CD4-positive, alpha-beta T cell treated with Interleukin-1 beta for 1 hour (primary cell): Measurements from ENCODE around the gene SEMA4G.

Source experiments
- DNase-seq, 2 donors: peaks; one replicate each; pipeline ENCODE4 v3.0.0-alpha.2; 2020 to 2022

Gene SEMA4G

DNA sequence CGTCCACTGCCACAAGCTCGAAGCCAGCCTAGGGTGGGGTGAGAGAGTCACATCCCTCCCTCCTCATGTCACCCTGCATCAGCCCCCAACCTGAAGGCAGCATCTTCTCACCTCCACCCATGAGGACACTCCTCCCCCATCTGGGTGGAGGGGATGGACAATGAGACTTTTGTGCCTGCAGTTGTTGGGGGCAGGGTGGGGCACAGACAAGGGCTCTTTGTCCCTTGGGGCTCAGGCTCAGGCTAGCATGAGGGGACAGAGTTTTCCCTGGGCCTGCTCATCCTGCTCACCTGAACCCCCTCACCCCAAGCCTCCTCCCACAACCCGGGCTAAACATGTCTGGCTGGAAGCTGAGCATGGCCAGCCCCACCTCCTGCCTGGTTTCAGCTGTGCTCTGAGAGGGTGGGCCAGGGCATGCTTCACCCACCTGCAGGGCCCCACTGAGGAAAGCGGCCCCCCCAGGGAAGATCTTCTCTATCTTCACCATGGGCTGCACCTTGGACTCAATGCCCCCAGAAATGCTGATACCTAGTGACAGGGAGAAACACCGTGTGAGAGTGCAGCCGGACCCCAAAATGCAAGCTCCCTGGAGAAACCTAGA, 39.6 kb downstream of the SEMA4G start:
- DNase-seq: no peak

- no peak for DNase-seq
Measured at GRCh38 chr10:101010329-101010728, 41.0 kb downstream of the SEMA4G start.

- DNase-seq: no peak
Measured at GRCh38 chr10:101011517-101012423, 42.5 kb downstream of the SEMA4G start.

DNA sequence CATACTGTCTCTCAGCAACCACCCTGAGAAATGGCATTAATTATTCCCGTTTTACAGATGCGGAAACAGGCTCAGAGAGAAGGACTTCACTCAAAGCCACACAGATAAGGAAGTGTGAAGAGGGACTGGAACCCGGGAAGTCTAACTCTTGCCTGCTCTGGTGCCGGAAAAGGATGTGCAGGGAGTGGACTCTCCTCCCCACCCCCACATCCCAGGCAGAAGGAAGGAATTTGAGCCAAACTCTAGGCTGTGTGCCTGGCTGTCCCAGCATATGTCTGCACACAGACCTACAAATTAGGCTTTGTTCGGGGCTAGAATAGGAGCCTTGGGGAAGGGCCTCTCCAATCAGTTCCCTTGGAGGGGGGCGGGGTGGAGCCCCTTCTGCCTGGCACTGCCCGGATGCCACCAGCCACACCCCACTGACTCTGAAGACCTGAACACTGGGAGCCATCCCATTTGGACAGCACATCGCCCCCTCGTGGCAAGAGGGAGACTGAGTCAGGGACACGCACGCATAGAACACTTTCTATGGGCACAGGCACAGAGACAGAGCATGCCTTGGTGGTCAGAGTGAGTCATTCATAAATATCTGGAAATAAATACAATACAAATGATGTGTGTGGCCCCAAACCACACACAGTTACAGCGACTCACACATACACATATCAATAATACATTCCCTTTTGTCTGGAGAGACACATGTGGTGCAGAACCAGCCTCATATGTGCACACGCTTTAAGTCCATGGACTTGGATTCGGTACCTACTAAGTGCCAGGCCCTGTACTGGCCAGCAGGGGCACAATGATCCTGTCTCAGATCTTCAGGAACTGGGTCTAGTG, 43.4 kb downstream of the SEMA4G start:
- DNase-seq: peak; percentile 81 to 83

DNA sequence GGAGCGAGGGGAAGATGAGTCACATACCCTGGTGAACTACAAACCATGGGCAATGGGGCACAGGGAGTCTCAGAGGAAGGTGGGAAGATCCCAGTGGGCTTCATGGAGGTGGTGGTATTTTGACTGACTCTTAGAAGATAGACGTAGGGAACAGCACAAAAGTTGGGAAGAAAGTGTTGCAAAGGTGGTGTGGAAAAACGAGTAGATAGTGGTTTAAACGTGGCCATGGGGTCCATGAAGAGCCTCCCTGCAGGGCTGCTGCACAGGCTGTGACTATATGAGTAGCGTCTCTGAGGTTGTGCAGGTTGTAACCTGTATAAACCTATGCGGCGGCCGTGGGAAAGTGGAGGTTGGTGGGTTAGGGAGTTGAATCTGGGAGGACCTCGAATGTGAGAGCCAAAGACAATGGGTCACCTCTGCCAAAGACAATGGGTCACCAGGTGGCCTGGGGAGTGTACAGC, 44.1 kb downstream of the SEMA4G start:
- no peak for DNase-seq

GRCh38 chr10:101014230-101014884, 45.1 kb downstream of the SEMA4G start:
- DNase-seq: peak; percentile 72 to 77

- no peak for DNase-seq
Measured at GRCh38 chr10:101014966-101015581, 45.8 kb downstream of the SEMA4G start.

GRCh38 chr10:101015582-101015973, 46.3 kb downstream of the SEMA4G start:
- DNase-seq: no peak

GRCh38 chr10:101016814-101017213, 47.5 kb downstream of the SEMA4G start:
- DNase-seq: no peak

DNA sequence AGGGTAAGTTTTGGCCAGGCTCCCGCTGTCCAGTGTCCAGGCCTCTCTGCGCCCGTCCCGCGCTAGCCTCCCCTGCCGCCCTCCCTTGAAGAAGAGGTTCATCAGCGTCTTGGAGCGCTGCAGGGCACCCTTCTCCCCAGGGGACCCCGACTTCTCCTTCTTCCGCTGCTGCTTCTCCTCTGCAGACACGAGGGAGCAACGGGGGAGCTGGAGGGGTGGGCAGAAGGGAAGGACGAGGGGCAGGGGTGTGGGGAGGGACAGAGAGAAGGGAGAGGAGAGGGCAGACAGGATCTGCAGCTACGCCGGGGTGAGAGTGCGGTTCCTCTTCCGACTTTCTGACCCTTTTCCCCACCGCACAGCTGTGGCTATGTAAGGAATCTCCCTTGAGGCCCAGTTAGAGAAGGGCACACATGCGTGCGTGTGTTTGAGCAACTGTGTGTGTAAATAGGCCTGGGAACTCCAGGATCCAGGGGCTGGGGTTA, 48.9 kb downstream of the SEMA4G start:
- DNase-seq: peak in 1 of 2 donors; percentile 38

DNA sequence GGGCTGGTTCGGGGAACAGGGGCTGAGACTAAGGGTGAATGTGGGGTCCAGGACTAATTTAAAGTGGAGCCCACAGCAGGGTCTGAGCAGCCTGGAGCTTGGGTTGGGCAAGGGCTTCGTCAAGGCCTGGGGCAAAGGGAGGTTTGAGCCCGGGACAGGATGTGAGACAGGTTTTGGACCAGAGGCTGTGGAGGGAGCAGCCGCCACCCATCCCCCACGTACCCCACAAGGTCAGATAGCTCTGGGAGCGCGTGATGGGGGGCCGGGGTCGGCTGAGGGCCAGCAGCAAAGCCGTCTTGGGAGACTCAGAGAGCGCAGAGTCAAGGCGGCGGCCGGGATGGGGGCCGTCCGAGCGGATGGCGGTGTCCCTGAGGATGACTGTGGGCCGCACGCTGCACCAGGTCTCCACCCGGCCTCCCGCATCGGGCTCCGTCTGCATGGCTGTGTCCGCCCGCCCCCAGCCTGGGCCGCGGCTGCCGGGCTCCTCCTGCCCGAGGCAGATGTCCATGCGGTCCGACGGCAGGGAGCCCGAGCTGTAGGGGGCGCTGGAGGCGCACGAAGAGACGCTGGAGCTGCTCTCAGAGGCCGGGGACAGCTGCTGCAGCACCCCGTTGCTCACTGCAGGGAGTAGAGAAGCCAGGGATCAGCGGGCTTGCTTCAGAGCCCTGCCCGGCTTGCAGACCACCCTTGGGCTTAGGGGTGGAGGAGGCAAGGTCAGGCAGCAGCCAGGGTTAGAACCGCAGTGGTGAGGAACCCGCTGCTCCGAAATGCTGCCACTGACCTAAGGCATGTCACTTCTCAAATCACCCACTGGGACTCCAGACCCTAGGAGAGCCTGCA, 49.5 kb downstream of the SEMA4G start:
- DNase-seq: peak; percentile 70 to 73
